Left renal cortex interstitium (tissue), 4 donors: ENCODE results near the gene TBX19. TPM values are rescaled to one million over a fixed set of nuclear protein-coding genes. Genes with fewer than 3 reads are reported as not detected.
A peak's percentile ranks its signal among the peaks of the same experiment; 100 is the strongest.

Experiments used
- DNase-seq, 4 donors: peaks; one replicate each; pipeline ENCODE4 v3.0.0-alpha.2; 2013; ENCODE audit warnings: low read depth in 4 of 4, low spot score in 2 of 4, missing footprints in 1 of 4
- polyA plus RNA-seq, 4 donors: library from polyadenylated mRNA; unstranded; fragments of 120-200 nt; gene quantifications; one replicate each; pipeline ENCODE4 v1.2.1, GENCODE V29; 2013; ENCODE audit not compliant: insufficient read length in 4 of 4

The TBX19 gene
- polyA plus RNA-seq: 1 to 10 TPM; 2.2 to 4.0 (median 2.9) TPM

DNA sequence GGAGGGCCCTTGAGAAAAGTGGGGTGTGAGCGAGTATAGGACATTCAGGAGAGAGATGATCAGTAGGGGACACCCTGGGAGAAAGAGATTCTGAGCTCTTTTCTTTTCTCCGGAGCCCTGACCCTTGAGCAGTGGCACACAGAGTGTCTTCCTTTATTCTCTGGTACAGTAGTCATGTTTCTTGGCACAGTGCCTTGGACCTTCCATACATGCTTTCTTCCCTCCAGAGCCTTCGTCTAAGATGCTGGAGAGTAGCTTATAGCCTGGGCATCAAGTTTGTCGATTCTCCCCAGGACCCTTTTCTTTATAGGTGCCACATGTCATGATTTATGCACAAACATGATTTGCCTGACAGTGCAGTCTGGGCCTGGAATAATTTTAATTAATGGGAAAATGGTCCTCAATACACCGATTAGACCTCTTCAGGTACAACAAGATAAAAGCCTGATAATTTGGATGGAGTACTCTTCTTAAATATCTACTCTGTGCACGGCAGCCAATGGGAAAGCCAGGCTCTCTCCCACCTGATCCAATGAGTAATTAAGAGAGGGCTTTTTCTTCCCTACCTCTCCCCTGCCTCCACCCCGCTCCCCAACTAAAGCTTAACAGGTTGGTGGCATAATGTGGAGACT lies at the start of gene TBX19:
TBX19 (plus strand) TSS at position 582 of the 632 bp plus-strand sequence. CDS start 214 bp downstream, outside the sequence.
- no peak for DNase-seq

DNA sequence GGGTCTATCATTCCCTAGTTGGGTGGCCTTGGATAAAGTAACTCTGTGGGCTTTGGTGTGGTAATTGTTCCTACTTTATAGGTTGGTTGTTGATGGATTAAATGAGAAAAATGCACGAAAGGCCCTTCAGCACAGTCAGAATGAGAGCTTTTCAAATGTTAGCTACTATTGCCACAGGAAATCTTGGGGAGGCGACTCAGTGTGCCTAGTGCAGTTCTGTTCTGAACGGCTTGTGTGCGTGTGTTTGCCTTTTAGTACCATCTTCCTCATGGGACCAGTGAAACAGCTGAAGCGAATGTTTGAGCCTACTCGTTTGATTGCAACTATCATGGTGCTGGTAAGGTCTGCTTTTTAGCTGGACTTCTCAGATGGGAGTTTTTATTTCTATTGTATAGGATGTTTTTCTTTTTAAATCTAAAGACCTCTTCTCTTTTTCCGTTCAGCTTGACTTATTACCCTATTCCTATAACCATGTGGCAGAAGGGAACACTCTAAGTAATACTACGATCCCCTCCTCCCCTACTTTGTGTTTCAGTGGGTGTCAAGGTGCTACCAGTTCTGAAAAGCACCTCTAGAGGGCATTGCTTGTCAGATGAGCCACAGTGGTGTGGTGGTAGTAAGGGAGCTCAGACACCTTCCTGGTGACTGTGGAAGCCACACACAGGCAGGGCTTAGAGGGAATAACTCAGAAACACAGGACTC lies 45.7 kb upstream of the TBX19 start:
- no peak for DNase-seq

DNA sequence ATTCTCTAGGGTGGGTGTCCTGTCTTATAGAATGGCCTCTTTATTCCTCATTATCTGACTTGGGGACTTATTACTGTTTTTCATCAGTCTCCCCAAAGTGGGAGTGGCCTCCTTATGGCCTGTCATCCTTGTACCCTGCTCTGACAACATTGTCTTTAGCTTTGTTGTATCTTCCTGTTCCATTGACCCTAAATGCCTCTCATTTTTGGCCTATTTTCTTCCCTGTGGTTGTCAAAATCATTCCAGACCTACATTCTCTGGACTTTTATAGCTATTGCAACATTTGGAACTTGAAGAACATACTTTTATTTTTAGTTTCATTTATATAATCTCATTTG lies 45.2 kb upstream of the TBX19 start:
- DNase-seq: no peak

DNA sequence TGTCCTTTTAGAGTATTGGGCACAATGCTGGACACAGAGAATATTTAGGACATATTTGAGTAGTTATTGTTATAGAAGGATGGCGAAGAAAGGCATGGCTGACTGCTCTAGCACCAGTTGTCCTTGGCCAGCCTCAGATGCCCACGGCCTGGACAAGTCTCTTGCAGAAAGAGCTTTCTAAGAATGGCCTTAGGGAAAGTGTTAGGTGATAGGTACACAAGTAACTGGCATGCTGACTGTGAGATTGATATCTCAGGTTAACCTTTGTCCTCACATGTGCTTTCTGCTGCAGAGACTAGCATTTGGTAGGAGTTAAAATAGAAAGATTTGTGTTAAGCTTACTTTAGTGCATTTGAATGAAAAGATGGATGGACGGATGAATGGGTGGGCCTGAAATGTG lies 44.7 kb upstream of the TBX19 start:
- DNase-seq: no peak

- no peak for DNase-seq
These were observed 43.7 kb upstream of the TBX19 start for GRCh38 chr1:168236836-168237611.

DNA sequence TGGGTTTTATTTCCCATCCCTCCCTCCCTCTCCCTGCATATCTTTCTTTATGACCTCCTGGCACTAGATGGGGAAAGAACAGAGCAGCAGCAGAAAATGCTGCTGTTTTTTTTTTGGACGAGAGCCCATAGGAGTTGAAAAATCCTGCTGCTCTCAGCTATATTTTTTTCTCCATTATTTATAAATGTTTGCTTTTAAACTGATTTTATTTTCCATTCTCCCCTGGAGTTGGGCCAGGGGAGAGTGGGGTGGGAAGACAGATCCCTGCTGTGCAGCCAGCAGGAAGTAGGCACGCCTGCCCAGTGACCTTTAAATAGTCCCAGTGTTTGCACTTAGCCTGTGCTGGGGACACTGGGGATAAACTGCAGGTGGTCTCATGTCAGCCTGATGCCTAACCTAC lies 37.5 kb upstream of the TBX19 start:
- DNase-seq: no peak

DNA sequence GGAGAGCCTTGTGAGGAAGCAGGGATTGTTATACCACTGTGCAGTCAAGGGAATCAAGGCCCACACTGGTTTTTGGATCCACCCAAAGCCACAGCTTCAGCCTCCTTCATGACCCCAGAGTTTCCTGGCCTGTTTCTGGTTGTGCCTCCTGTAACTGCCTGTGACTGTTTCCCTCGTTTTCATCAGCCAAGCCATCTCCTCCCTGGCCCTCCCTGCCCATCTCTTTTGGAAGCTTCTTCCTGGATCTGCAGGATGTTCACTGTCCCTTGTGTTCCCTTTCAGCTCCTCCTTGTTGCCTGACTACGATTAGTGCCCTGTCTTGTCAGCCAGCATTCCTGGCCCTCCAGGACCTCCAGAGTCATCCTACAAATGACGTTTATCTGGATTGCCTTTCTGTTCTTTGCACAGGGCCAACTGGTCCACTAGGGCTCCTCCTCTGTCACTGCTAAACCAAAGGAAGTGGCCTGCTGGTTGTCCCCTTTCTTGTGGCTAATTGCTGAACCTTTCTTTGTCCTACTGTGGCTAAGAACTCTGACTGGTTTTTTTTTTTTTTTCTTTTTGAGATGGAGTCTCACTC lies 37.0 kb upstream of the TBX19 start:
- no peak for DNase-seq

DNA sequence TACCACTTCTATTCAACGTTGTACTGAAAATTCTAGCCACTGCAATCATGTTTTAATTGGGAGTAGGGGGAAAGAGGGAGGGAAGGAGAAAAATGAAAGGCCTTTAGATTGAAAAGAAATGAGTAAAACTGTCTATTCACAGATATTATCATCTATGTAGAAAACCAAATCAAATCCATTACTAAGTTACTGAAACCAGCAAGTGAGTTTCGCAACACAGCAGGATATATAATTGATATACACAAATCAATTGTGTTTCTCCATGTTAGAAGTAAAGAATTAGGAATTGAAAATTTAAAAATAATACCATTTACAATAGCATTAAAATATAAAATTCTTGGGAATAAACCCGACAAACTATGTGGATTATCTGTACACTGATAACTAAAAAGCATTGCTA lies 35.6 kb upstream of the TBX19 start:
- DNase-seq: no peak

- DNase-seq: no peak
These were observed 34.2 kb upstream of the TBX19 start for GRCh38 chr1:168246506-168246905.

DNA sequence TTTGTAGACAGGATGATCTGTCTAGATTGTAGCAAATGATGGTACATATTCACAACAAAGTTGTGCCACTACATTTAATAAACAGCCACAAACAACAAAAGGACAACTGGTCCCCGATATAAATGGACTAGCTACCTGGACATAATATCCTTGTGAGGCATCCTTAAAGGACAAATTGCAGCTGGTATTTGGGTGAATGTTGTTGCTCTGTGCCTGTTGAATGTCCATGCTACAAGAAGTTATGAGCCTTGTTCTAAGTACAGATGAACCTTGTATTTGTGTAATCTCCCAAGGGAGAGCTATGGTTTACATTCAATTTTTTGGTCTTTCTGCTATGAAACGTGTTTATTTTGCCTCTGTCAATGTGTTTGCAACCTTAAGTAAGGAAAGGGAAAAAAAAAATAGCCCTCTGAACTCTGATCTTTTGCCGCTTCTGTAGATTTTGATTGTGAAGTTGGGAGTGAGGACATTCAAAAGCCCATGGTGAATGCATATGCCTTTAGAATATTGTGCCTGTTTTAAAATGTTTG lies 28.4 kb upstream of the TBX19 start:
- DNase-seq: no peak

GRCh38 chr1:168256164-168256563 lies 24.5 kb upstream of the TBX19 start:
- DNase-seq: no peak

- no peak for DNase-seq
These were observed 23.3 kb upstream of the TBX19 start for GRCh38 chr1:168257397-168257796.

DNA sequence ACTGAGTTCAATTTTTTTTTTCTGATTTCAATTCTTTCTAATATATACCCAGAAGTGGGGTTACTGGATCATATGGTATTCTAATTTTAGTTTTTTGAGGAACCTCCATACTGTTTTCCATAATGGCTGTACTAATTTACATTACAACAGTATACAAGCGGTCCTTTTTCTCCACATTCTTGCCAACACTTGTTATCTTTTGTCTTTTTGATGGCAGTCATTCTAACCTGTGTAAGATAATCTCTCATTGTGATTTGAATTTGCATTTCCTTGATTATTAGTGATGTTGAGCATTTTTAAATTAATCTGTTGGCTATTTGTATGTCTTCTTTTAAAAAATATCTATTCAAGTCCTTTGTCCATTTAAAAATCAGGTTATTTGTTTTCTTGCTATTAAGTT lies 21.1 kb upstream of the TBX19 start:
- no peak for DNase-seq

DNA sequence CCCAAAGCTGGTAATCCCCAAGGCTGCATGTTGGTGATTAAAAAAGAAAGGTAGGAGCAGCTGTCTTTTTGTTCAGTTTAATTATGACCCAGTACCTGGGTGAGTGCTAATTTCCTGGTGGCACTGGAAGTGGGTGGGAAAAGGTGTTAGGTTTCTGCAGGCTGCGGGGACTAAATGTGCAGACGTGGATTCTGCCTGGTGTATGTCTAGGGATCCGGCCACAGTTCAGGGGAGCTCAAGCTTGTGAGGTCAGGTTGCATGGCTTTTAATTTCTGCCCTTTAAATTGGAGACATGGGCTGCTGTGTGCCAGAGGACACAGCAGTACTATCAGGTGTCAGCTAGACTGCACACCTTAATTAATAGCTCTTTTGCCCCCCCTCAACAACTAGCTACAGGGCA lies 20.3 kb upstream of the TBX19 start:
- DNase-seq: peak in 1 of 4 donors; percentile 49

DNA sequence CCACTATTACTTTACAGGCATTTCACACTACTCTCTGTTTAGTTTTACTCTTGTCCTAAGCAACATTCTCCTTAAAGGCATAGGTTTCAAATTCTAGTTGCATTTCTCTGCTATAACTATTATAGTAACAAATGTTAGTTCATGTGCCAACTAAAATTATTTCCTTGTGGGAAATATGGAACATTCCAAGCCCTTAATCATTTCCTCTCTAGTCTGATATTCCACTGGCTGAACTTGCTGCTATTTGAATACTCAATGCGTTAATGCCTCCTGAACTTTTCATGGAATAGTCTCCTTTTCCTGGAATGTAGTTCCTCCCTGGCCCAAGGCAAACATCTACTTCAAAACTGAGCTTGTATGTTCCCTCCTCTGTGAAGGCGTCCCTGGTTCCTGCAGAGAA lies 19.3 kb upstream of the TBX19 start:
- no peak for DNase-seq

- no peak for DNase-seq
These were observed 17.5 kb upstream of the TBX19 start for GRCh38 chr1:168263130-168263529.

DNA sequence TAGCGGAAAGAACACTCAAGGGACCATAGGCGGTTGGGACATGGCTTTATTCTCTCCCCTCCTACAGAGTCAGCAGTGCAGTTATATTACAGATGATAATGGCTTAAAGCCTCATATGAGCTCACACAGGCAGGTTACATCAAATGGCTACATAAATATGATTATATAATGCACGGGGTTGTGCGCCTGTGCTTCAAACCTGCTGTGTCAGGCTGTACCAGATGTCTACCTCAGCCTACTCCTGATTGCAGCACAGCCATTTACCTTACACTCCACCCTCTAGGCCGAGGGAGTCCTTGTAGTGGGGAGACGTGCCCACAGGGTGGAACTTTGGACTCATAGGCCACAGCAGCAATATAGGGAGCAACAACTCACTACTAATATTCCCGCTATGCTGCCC lies 16.4 kb upstream of the TBX19 start:
- no peak for DNase-seq

GRCh38 chr1:168265596-168265995 lies 15.1 kb upstream of the TBX19 start:
- no peak for DNase-seq

DNA sequence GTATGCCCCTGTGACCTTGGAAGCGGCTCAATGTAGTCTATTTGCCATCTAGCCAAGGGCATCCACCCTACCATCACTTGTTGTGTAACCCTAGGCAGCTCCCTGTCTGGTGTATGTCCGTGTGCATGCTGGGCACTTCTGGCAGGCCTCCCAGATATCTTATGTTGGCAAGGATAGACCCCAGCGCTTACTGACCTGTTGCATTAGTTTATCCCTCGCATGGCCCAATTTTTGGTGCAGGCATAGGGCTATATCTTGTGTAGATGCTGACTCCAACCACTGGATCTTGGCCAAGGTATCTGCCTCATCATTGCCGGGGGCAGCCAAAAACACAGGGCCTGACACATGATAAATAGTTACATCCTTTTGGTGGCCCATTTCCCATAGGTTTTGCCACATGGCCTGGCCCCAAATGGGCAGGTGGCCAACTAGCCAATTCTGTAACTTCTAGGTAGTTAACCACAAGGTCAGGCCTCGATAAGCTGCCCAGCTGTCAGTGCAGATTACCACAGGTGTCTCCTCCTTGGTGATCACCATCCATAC lies 14.0 kb upstream of the TBX19 start:
- DNase-seq: no peak

DNA sequence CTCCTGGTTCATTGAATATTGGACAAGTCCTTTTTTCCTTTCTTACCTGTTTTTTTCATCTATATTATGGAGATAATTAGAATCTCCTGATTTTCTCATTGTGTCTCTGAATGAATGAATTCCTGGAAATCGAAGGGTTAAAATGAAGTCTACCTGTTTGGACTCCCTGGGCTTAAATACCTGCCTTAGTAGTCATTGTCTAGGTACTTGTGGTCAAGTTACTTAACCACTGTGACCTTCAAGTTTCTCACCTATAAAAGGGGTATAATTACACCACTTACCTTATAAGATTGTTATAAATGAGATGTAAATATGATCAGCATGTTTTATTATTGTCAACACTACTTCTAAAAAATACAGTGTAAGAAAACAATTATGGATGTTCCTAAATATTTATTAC lies 9.0 kb upstream of the TBX19 start:
- DNase-seq: no peak

GRCh38 chr1:168273575-168273974 lies 7.1 kb upstream of the TBX19 start:
- no peak for DNase-seq
